GM23338 (cell line): Measurements from ENCODE around the gene DCDC2. TPM values are rescaled to one million over a fixed set of nuclear protein-coding genes. Genes with fewer than 3 reads are reported as not detected.

ENCODE experiments used
- ATAC-seq: fragments of 200-7000 bp; cut with Tn5 transposase; 3 replicates; pipeline ENCODE4 v1.9.1; 2020
- DNase-seq: peaks from one replicate; pipeline ENCODE4 v3.0.0-alpha.2; 2015; ENCODE audit warnings: low spot score
- H2AFZ ChIP-seq: fragments of 200-600 bp; sonication (generic); 2 replicates; pipeline ENCODE4 v1.8.0; 2016; ENCODE audit warnings: antibody characterized with exemption, mild to moderate bottlenecking, moderate library complexity
- H3F3A ChIP-seq: fragments of 200-600 bp; sonication (generic); replicated peaks from 2 replicates; pipeline ENCODE4 v1.8.0; 2017; ENCODE audit warnings: antibody characterized with exemption, mixed run types, low read depth
- H3K27ac ChIP-seq: fragments of 200-600 bp; sonication (generic); 2 replicates; pipeline ENCODE4 v1.6.1; 2016; ENCODE audit warnings: low read depth
- H3K27me3 ChIP-seq: fragments of 200-600 bp; sonication (generic); 2 replicates; pipeline ENCODE4 v1.8.0; 2016; ENCODE audit warnings: mild to moderate bottlenecking, mixed run types, moderate library complexity; ENCODE audit not compliant: insufficient read depth
- H3K36me3 ChIP-seq: fragments of 200-600 bp; sonication (generic); 2 replicates; pipeline ENCODE4 v1.8.0; 2016; ENCODE audit warnings: mild to moderate bottlenecking; ENCODE audit not compliant: insufficient read depth
- H3K4me1 ChIP-seq: fragments of 200-600 bp; sonication (generic); 2 replicates; pipeline ENCODE4 v1.8.0; 2016; ENCODE audit warnings: mild to moderate bottlenecking, moderate library complexity; ENCODE audit not compliant: insufficient read depth
- H3K4me2 ChIP-seq: fragments of 200-600 bp; sonication (generic); 2 replicates; pipeline ENCODE4 v1.7.1; 2017; ENCODE audit warnings: mixed run types
- H3K4me3 ChIP-seq: fragments of 200-600 bp; sonication (generic); 2 replicates; pipeline ENCODE4 v1.6.1; 2016; ENCODE audit warnings: mixed run types
- H3K79me2 ChIP-seq: fragments of 200-600 bp; sonication (generic); replicated peaks from 2 replicates; pipeline ENCODE4 v1.8.0; 2017; ENCODE audit warnings: mild to moderate bottlenecking; ENCODE audit not compliant: insufficient read depth
- H3K9me2 ChIP-seq: fragments of 200-600 bp; sonication (generic); 2 replicates; pipeline ENCODE4 v1.8.0; 2017; ENCODE audit not compliant: insufficient read depth
- H4K20me1 ChIP-seq: fragments of 200-600 bp; sonication (generic); replicated peaks from 2 replicates; pipeline ENCODE4 v1.8.0; 2017; ENCODE audit warnings: mild to moderate bottlenecking; ENCODE audit not compliant: insufficient read depth
- H3K27ac Mint-ChIP-seq: 2 replicates; pipeline ENCODE4 v1.8.0; 2020; ENCODE audit warnings: inconsistent platforms, mild to moderate bottlenecking, moderate library complexity, mixed read lengths
- H3K27me3 Mint-ChIP-seq: 3 replicates; pipeline ENCODE4 v1.8.0; 2022; ENCODE audit warnings: low read depth, mild to moderate bottlenecking, moderate library complexity, mixed read lengths, inconsistent platforms; ENCODE audit not compliant: insufficient read depth, poor library complexity
- H3K36me3 Mint-ChIP-seq: 3 replicates; pipeline ENCODE4 v1.8.0; 2021; ENCODE audit warnings: low read depth, mild to moderate bottlenecking, inconsistent platforms, moderate library complexity, mixed read lengths
- H3K4me1 Mint-ChIP-seq: 3 replicates; pipeline ENCODE4 v1.8.0; 2020; ENCODE audit warnings: mild to moderate bottlenecking, inconsistent platforms, mixed read lengths
- H3K4me3 Mint-ChIP-seq: 3 replicates; pipeline ENCODE4 v1.8.0; 2021; ENCODE audit warnings: moderate library complexity, mild to moderate bottlenecking, inconsistent platforms, mixed read lengths
- H3K9me3 Mint-ChIP-seq: 3 replicates; pipeline ENCODE4 v1.8.0; 2020; ENCODE audit warnings: moderate library complexity, mild to moderate bottlenecking, inconsistent platforms, mixed read lengths
- CREB1 ChIP-seq: fragments of 250-450 bp; sonication (Bioruptor Pico); IDR thresholded peaks from 2 replicates; pipeline ENCODE4 v1.5.0; 2020; ENCODE audit warnings: low read depth, mild to moderate bottlenecking, moderate library complexity
- ETS1 ChIP-seq: IDR thresholded peaks from 2 replicates; pipeline ENCODE4 v1.6.1; 2016; ENCODE audit warnings: antibody characterized with exemption
- EZH2phosphoT487 ChIP-seq: fragments of 200-600 bp; sonication (generic); IDR thresholded peaks from one replicate; pipeline ENCODE4 v1.8.1; 2018; ENCODE audit warnings: antibody characterized with exemption; ENCODE audit not compliant: unreplicated experiment
- NANOG ChIP-seq: IDR thresholded peaks from 2 replicates; pipeline ENCODE4 v1.6.1; 2016; ENCODE audit warnings: antibody characterized with exemption, borderline replicate concordance
- POLR2AphosphoS5 ChIP-seq: IDR thresholded peaks from 2 replicates; pipeline ENCODE4 v1.6.1; 2016; ENCODE audit warnings: antibody characterized with exemption, low read depth
- REST ChIP-seq: IDR thresholded peaks from one replicate; pipeline ENCODE4 v1.6.1; 2018; ENCODE audit warnings: antibody characterized with exemption; ENCODE audit not compliant: unreplicated experiment
- ZNF331 ChIP-seq: fragments of 250-450 bp; sonication (Bioruptor Pico); IDR thresholded peaks from 2 replicates; pipeline ENCODE4 v1.5.0; 2020; ENCODE audit warnings: low read depth, mild to moderate bottlenecking, moderate library complexity
- ZNF462 ChIP-seq: fragments of 250-450 bp; sonication (Bioruptor Pico); IDR thresholded peaks from 2 replicates; pipeline ENCODE4 v1.5.0; 2020; ENCODE audit warnings: mild to moderate bottlenecking, moderate library complexity
- polyA plus RNA-seq: library from polyadenylated mRNA; unstranded; fragments of >200 nt; fragmentation: Nextera tagmentation; extraction: Ambion mirVana; gene quantifications from 2 replicates; pipeline ENCODE4 v1.2.1, GENCODE V29; 2016
- total RNA-seq: library from RNA; depleted of rRNA; stranded (reverse); fragments of >200 nt; shearing (Covaris generic); gene quantifications from 2 replicates; pipeline ENCODE4 v1.2.3, GENCODE V29; 2014

DCDC2 gene
- total and polyA plus RNA-seq, 2 experiments from 2014 or later = 0.59 to 0.79 TPM

- Histone ChIP-seq H3K79me2 (no peaks in the 10 kb centered on the region), H3K4me2 (no peak overlapping the region), H3K4me1 (no peaks in the 10 kb centered on the region), H3K27me3 (no peaks in the 10 kb centered on the region), H4K20me1 (no peaks in the 10 kb centered on the region), H3K27ac (no peak overlapping the region), H3K4me3 (no peak overlapping the region), H2AFZ (no peak overlapping the region), H3F3A (no peaks in the 10 kb centered on the region), H3K9me2 (no peaks in the 10 kb centered on the region; the same call in none of the 2 replicates), H3K36me3 (no peaks in the 10 kb centered on the region)
- Mint-ChIP-seq H3K36me3 (no peaks in the 10 kb centered on the region; the same call in 2 of the 3 replicates), H3K27me3 (no peaks in the 10 kb centered on the region), H3K4me3 (no peak overlapping the region), H3K4me1 (no peaks in the 10 kb centered on the region), H3K27ac (no peak overlapping the region), H3K9me3 (peaks cover 12% of the 10 kb centered on the region; the same call in 1 of the 3 replicates)
- DNase-seq (no peak), ATAC-seq (no peak)
- TF ChIP-seq ZNF331 (no peak), NANOG (no peak), REST (no peak), ETS1 (no peak), CREB1 (CRISPR knock-in tag) (no peak), ZNF462 (CRISPR knock-in tag) (no peak), EZH2phosphoT487 (no peak), POLR2AphosphoS5 (no peak)
These were observed 171.5 kb downstream of the DCDC2 start for GRCh38 chr6:24186349-24186748.
